Measurements from ENCODE around the gene ACVR1B. TPM values are rescaled to one million over a fixed set of nuclear protein-coding genes. Genes with fewer than 3 reads are reported as not detected.

ACVR1B gene
- total and polyA plus RNA-seq, 3 donors from 2014 or later, result 36.8 to 44.6 (median 37.3) TPM

DNA sequence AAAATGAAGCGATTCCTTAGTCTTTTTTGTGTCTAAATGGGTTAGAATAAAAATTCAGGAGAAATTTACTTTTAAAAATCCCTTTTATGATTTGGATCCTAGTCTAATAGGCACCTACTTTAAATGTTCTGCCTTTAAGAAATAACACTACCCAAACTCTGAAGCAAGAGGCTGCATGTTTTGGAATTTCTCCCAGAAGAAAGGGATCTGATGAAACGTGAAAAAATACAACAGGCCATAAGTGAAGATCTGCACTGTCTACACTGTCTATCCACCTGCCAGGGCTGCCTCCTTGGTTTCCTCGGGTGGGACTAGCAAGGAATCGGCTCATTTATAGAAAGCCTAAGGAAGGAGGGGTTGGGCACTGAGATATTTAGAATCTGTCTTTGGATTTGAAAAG lies 22.1 kb downstream of the ACVR1B start:
- Histone ChIP-seq H3K27ac (no peak overlapping the region), H3K36me3 (ENCODE audit: low read depth, missing control alignments) (no peaks in the 10 kb centered on the region), H3K4me3 (no peak overlapping the region), H3K9me3 (no peaks in the 10 kb centered on the region), H3K4me1 (peaks cover 9% of the 10 kb centered on the region), H3K27me3 (no peaks in the 10 kb centered on the region)
- 74 to 78% methylated on average over 4 of the region's 4 CpGs for WGBS, 2 donors
- DNase-seq, result no peak
- intact Hi-C loops (cut with DNase I; ENCODE audit: low total_unique reads), result no loop called here
- TF ChIP-seq POLR2A (IDR thresholded peaks at IDR 0.05), result no peak
- TF ChIP-seq, protein P1, sequence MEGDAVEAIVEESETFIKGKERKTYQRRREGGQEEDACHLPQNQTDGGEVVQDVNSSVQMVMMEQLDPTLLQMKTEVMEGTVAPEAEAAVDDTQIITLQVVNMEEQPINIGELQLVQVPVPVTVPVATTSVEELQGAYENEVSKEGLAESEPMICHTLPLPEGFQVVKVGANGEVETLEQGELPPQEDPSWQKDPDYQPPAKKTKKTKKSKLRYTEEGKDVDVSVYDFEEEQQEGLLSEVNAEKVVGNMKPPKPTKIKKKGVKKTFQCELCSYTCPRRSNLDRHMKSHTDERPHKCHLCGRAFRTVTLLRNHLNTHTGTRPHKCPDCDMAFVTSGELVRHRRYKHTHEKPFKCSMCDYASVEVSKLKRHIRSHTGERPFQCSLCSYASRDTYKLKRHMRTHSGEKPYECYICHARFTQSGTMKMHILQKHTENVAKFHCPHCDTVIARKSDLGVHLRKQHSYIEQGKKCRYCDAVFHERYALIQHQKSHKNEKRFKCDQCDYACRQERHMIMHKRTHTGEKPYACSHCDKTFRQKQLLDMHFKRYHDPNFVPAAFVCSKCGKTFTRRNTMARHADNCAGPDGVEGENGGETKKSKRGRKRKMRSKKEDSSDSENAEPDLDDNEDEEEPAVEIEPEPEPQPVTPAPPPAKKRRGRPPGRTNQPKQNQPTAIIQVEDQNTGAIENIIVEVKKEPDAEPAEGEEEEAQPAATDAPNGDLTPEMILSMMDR (IDR thresholded peaks at IDR 0.05), result no peak

DNA sequence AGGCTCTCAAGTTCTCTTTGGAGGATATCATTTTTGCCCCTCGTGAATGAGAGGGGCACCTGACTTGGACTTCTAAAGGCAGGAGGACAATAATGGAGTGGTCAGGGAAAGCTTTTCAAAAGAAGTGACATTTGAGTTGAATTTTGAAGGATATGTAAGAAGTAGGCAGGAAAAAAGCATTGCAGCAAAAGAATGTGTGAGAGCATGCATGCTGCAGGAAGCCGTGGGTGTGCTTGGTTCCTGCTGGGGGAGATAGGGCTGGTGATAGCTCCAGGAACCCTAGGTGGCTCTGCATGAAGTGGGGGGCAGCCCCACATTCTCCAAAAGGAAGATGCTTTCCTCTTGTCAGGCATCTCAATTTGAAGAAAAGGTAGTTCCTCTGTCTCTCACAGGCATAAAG lies 23.1 kb downstream of the ACVR1B start:
- Histone ChIP-seq H3K4me1 (peaks cover 9% of the 10 kb centered on the region), H3K4me3 (no peak overlapping the region), H3K36me3 (ENCODE audit: low read depth, missing control alignments) (no peaks in the 10 kb centered on the region), H3K27ac (no peak overlapping the region), H3K9me3 (no peaks in the 10 kb centered on the region), H3K27me3 (no peaks in the 10 kb centered on the region)
- TF ChIP-seq, protein P1 (IDR thresholded peaks at IDR 0.05), result no peak
- no peak for TF ChIP-seq POLR2A (IDR thresholded peaks at IDR 0.05)
- WGBS, 2 donors, result 74 to 78% methylated on average over 2 of the region's 2 CpGs
- intact Hi-C loops (cut with DNase I; ENCODE audit: low total_unique reads), result loop anchor here (5.0 kb wide), 1 partner anchor 77 kb away; no protein-coding TSS in a partner anchor
- DNase-seq, result no peak

DNA sequence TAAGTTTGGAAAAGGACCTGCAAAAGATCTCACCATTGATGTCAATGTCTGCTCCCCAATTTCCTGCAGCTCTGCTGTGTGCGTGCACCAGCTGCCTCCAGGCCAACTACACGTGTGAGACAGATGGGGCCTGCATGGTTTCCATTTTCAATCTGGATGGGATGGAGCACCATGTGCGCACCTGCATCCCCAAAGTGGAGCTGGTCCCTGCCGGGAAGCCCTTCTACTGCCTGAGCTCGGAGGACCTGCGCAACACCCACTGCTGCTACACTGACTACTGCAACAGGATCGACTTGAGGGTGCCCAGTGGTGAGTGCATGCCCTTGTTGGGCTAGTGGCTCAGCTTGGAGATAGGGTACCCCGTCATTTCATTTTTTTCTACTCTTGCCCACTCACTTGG lies 23.7 kb downstream of the ACVR1B start:
- H3K9me3 ChIP-seq, result no peaks in the 10 kb centered on the region
- H3K4me1 ChIP-seq, result peaks cover 9% of the 10 kb centered on the region
- H3K4me3 ChIP-seq, result no peak overlapping the region
- WGBS, 2 donors, result 89 to 91% methylated on average over 7 to 8 of the region's 8 CpGs
- no peak for TF ChIP-seq POLR2A (IDR thresholded peaks at IDR 0.05)
- TF ChIP-seq, protein P1 (IDR thresholded peaks at IDR 0.05), result no peak
- intact Hi-C loops (cut with DNase I; ENCODE audit: low total_unique reads), result loop anchor here (5.0 kb wide), 1 partner anchor 78 kb away; no protein-coding TSS in a partner anchor
- no peaks in the 10 kb centered on the region for H3K36me3 ChIP-seq (ENCODE audit: low read depth, missing control alignments)
- DNase-seq, result no peak
- H3K27ac ChIP-seq, result no peak overlapping the region
- H3K27me3 ChIP-seq, result no peaks in the 10 kb centered on the region

DNA sequence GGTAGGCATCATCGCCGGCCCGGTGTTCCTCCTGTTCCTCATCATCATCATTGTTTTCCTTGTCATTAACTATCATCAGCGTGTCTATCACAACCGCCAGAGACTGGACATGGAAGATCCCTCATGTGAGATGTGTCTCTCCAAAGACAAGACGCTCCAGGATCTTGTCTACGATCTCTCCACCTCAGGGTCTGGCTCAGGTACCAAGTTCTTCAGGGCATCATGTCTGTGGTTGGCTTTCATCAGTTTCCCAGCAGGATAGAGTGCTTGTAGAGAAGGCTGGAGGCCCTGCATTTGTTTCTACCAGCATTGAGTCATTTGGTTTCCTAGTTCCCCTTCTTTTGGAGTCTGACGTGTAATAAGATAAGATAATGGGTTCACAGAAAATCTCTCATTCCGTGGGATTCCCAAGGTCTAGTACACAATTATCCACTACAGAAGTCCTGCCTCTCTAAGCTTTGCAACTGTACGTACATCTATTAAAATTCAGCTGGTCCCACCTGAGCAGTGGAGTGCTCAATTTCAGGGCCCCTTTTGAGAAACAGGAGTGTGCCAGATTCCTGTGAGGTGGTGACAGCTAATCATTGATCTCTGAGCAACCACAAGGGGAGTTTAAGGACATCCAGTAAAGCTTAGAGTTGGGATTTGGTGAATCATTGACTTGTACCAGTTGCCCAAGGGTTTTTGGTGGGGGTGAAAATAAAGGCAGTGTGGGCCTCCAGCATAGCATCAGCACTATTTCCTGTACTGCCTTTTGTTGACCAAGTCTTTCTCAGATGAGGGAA lies 25.1 kb downstream of the ACVR1B start:
- Histone ChIP-seq H3K4me3 (no peak overlapping the region), H3K27me3 (no peaks in the 10 kb centered on the region), H3K27ac (no peak overlapping the region), H3K9me3 (no peaks in the 10 kb centered on the region), H3K4me1 (peaks cover 9% of the 10 kb centered on the region), H3K36me3 (ENCODE audit: low read depth, missing control alignments) (no peaks in the 10 kb centered on the region)
- intact Hi-C loops (cut with DNase I; ENCODE audit: low total_unique reads), result loop anchor here (5.0 kb wide), 1 partner anchor 79 kb away; no protein-coding TSS in a partner anchor
- DNase-seq, result no peak
- WGBS, 2 donors, result 87 to 90% methylated on average over 10 of the region's 10 CpGs
- TF ChIP-seq, protein P1 (IDR thresholded peaks at IDR 0.05), result no peak
- TF ChIP-seq POLR2A (IDR thresholded peaks at IDR 0.05), result no peak
